ENCODE measurements around the gene SCAND1.

SCAND1 gene

GRCh38 chr20:35978041-35978513, 23.8 kb upstream of the SCAND1 start:
- in situ Hi-C loops (cut with MboI; ENCODE audit: low pct_unique_long_range_greater_than_20kb, low sequenced_read_pairs, unreplicated experiment), result no loop called here
- TF ChIP-seq CTCF (IDR thresholded peaks at IDR 0.05; ENCODE audit: extremely low read depth, insufficient read depth, missing control alignments), result no peak
- no peak for DNase-seq (ENCODE audit: low spot score)

- in situ Hi-C loops (cut with MboI; ENCODE audit: low pct_unique_long_range_greater_than_20kb, low sequenced_read_pairs, unreplicated experiment), result no loop called here
- DNase-seq (ENCODE audit: low spot score), result no peak
- TF ChIP-seq CTCF (IDR thresholded peaks at IDR 0.05; ENCODE audit: extremely low read depth, insufficient read depth, missing control alignments), result no peak
These were observed 21.5 kb upstream of the SCAND1 start for GRCh38 chr20:35975576-35976373.

GRCh38 chr20:35974256-35974655, 20.0 kb upstream of the SCAND1 start:
- in situ Hi-C loops (cut with MboI; ENCODE audit: low pct_unique_long_range_greater_than_20kb, low sequenced_read_pairs, unreplicated experiment), result no loop called here
- TF ChIP-seq CTCF (IDR thresholded peaks at IDR 0.05; ENCODE audit: extremely low read depth, insufficient read depth, missing control alignments), result no peak
- no peak for DNase-seq (ENCODE audit: low spot score)

- TF ChIP-seq CTCF (IDR thresholded peaks at IDR 0.05; ENCODE audit: extremely low read depth, insufficient read depth, missing control alignments), result no peak
- no peak for DNase-seq (ENCODE audit: low spot score)
- in situ Hi-C loops (cut with MboI; ENCODE audit: low pct_unique_long_range_greater_than_20kb, low sequenced_read_pairs, unreplicated experiment), result no loop called here
These were observed 18.2 kb upstream of the SCAND1 start for GRCh38 chr20:35972462-35972861.

- no peak for TF ChIP-seq CTCF (IDR thresholded peaks at IDR 0.05; ENCODE audit: extremely low read depth, insufficient read depth, missing control alignments)
- in situ Hi-C loops (cut with MboI; ENCODE audit: low pct_unique_long_range_greater_than_20kb, low sequenced_read_pairs, unreplicated experiment), result no loop called here
- DNase-seq (ENCODE audit: low spot score), result no peak
These were observed 17.7 kb upstream of the SCAND1 start for GRCh38 chr20:35971981-35972380.

- in situ Hi-C loops (cut with MboI; ENCODE audit: low pct_unique_long_range_greater_than_20kb, low sequenced_read_pairs, unreplicated experiment), result no loop called here
- TF ChIP-seq CTCF (IDR thresholded peaks at IDR 0.05; ENCODE audit: extremely low read depth, insufficient read depth, missing control alignments), result no peak
- DNase-seq (ENCODE audit: low spot score), result no peak
These were observed 14.6 kb upstream of the SCAND1 start for GRCh38 chr20:35968930-35969329.
